ENCODE measurements around the gene DNAJC2.
"Not testable (repeated sequence)": the region's sequence is repeated elsewhere in the genome, so short reads cannot be mapped to it uniquely, and the experiment has no call there.

GRCh38 chr7:103266229-103266628 lies 78.3 kb downstream of the DNAJC2 start:
- not testable (repeated sequence) for TF ChIP-seq CTCF (conservative IDR thresholded peaks at IDR 0.05 in 1 of 2, IDR thresholded peaks at IDR 0.05 in 1 of 2; ENCODE audit: extremely low read depth in 1 of 2, insufficient read depth in 1 of 2, low read depth in 1 of 2, low read length in 2 of 2); EZH2 (IDR thresholded peaks at IDR 0.05; ENCODE audit: borderline replicate concordance, low read length)
